ENCODE measurements around the gene OGFRL1.
A peak's percentile ranks its signal among the peaks of the same experiment; 100 is the strongest.

The OGFRL1 gene

GRCh38 chr6:71292001-71292400, 3.4 kb downstream of the OGFRL1 start:
- peak overlapping the region; percentile 60 to 95 for H3K4me3 ChIP-seq (ENCODE audit: low read depth in 1 of 2, low read length in 1 of 2)

DNA sequence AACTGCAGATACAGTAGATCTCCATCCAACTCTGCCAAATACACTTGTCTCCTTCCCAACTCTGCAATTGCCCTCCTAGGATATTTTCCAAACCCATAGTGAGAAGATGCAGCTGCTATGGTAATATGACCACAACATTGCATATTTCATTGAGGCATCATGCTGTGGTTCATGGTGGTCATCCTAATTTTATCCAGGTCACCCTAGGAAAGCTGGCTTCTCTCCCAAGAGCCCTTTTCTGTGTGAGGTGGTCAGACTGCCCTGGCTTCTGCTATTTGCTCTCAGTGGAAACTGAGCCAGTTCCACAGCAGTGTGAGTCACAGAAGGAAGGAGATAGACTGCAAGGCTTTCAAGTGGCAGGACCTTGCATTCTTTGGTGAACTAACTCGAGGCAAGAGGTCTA, 5.5 kb downstream of the OGFRL1 start:
- Histone ChIP-seq H3K4me3 (ENCODE audit: low read depth in 1 of 2, low read length in 1 of 2) (no peak overlapping the region), H3K27me3 (no peaks in the 10 kb centered on the region), H3K4me1 (ENCODE audit: control insufficient read depth in 1 of 2, insufficient read depth in 1 of 2, low read depth in 1 of 2, low read length in 1 of 2) (peaks cover 47 to 48% of the 10 kb centered on the region in 2 experiments), H3K9me3 (no peaks in the 10 kb centered on the region), H3K27ac (peak overlapping the region; percentile 64), H3K36me3 (peaks cover 67% of the 10 kb centered on the region)
- no peak for TF ChIP-seq CTCF (IDR thresholded peaks at IDR 0.05)

More at GRCh38 chr6:71292001-71292400, 3.4 kb downstream of the OGFRL1 start:
- Histone ChIP-seq H3K9me3 (no peaks in the 10 kb centered on the region), H3K27me3 (no peaks in the 10 kb centered on the region), H3K36me3 (peaks cover 45% of the 10 kb centered on the region), H3K27ac (peak overlapping the region; percentile 100), H3K4me1 (ENCODE audit: control insufficient read depth in 1 of 2, insufficient read depth in 1 of 2, low read depth in 1 of 2, low read length in 1 of 2) (peaks cover 61 to 62% of the 10 kb centered on the region in 2 experiments)
- no peak for TF ChIP-seq CTCF (IDR thresholded peaks at IDR 0.05)

DNA sequence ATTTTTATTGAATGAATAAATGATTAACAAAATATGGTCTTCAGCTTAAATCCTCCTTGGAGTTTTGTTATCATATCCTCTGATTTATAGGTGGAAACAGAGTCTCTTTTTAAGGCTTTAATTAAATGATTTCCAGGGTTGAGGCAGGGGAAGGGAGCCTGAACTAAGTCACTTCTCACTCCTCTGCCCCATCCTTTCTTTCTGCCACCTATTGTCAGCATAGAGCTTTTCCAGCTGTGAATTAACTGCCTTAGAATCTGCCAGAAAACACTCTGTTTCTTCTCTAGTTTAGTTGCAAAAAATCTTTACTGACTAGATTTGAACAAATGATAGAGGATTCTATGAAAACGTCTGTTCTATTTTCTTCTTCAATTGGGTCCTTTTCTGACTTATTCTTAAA, 9.8 kb downstream of the OGFRL1 start:
- no peaks in the 10 kb centered on the region for H3K27me3 ChIP-seq
- H3K4me3 ChIP-seq (ENCODE audit: low read depth in 1 of 2, low read length in 1 of 2), result no peak overlapping the region
- TF ChIP-seq CTCF (IDR thresholded peaks at IDR 0.05), result no peak
- H3K27ac ChIP-seq, result peak overlapping the region; percentile 37
- peaks cover 100% of the 10 kb centered on the region for H3K36me3 ChIP-seq
- peaks cover 10 to 18% of the 10 kb centered on the region in 2 experiments for H3K4me1 ChIP-seq (ENCODE audit: control insufficient read depth in 1 of 2, insufficient read depth in 1 of 2, low read depth in 1 of 2, low read length in 1 of 2)
- H3K9me3 ChIP-seq, result no peaks in the 10 kb centered on the region

GRCh38 chr6:71299541-71300470, 11.2 kb downstream of the OGFRL1 start:
- H3K27me3 ChIP-seq, result no peaks in the 10 kb centered on the region
- no peak for TF ChIP-seq CTCF (IDR thresholded peaks at IDR 0.05)
- no peaks in the 10 kb centered on the region for H3K9me3 ChIP-seq
- H3K4me3 ChIP-seq (ENCODE audit: low read depth in 1 of 2, low read length in 1 of 2), result no peak overlapping the region
- peaks cover 99% of the 10 kb centered on the region for H3K36me3 ChIP-seq
- peaks cover 0 to 6% of the 10 kb centered on the region in 2 experiments for H3K4me1 ChIP-seq (ENCODE audit: control insufficient read depth in 1 of 2, insufficient read depth in 1 of 2, low read depth in 1 of 2, low read length in 1 of 2)
- H3K27ac ChIP-seq, result peak overlapping the region; percentile 44

DNA sequence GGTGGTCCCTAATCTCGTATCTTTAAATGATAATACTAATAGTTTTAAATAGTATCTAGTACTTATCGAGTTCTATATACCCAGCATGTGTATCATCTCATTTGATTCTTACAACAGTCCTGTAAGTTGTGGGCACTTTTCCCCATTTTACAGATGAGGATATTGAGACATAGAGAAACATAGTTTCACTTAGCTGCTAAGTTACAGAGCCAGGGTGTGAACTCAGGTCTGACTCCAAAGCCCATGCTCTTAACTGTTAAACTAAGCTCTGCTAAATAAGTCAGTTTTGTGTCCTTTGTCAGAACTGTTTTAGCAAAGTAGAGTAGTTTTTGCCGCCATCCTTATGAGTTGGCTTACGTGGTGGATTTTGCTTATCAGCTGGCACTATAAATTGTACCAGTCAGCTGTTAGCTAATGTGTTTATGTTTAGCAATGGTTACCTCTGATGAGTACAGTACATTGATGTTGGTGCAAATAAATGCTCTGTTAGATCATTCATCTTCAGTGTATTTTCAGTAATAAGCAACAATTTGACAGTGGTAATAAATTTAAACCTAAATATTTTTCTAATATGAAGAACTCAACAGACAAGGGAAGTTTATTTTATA, 12.1 kb downstream of the OGFRL1 start:
- Histone ChIP-seq H3K4me3 (ENCODE audit: low read depth in 1 of 2, low read length in 1 of 2) (no peak overlapping the region), H3K27ac (peak overlapping the region; percentile 44), H3K4me1 (ENCODE audit: control insufficient read depth in 1 of 2, insufficient read depth in 1 of 2, low read depth in 1 of 2, low read length in 1 of 2) (no peaks in the 10 kb centered on the region), H3K9me3 (no peaks in the 10 kb centered on the region), H3K36me3 (peaks cover 94% of the 10 kb centered on the region), H3K27me3 (no peaks in the 10 kb centered on the region)
- TF ChIP-seq CTCF (IDR thresholded peaks at IDR 0.05), result no peak
